SKM-1 treated with dmso at 0.1 percent for 144 hours (cell line): ENCODE data around the gene ATXN1.

Experiments used
- DNase-seq: peaks from one replicate; lab custom pipeline; 2025; ENCODE audit not compliant: unreplicated experiment; lab: John Stamatoyannopoulos, UW

The ATXN1 gene

DNA sequence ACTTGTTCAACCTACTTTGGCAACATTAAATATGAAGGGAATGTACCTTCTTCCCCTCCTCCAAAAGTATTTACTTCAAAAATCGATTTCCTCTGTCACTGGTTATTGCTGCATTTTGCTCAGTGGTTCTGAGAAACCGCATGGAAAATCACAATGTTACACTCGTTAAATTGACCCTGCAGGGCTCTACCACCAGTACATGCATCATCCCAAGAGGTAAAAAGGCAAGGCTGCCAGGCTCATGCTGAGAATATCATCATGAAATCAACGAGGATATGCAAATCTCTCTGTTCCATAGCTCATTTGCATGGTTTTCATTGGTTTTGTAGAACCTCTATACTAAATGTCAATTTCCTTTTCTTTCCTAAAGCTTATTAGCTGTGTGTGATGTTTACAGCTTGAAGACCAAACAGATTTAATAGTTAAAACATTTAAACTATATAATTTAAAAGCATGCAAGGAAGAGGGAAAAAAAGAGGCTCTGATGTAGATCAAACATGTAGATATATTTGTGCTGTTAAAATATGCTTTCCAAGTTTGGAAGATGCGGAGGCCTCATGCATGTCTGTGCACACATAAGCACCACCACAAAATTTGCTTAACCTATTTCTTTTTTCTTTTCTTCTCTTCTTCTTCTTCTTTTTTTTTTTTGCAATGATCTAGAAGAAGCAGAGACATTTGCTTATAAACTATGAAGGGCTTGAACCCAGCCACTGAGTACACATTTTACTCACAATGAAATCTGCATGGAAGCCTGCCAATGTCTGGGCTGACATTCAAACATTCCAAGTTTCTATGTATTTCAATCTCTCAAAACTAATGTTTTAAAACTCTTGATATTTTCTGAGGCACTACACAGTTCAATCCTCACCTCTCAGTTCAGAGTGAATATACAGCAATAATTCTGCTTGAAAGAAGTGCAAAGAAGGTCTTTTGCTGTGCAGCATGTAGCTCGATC lies 328.9 kb downstream of the ATXN1 start:
- DNase-seq, result no peak

DNA sequence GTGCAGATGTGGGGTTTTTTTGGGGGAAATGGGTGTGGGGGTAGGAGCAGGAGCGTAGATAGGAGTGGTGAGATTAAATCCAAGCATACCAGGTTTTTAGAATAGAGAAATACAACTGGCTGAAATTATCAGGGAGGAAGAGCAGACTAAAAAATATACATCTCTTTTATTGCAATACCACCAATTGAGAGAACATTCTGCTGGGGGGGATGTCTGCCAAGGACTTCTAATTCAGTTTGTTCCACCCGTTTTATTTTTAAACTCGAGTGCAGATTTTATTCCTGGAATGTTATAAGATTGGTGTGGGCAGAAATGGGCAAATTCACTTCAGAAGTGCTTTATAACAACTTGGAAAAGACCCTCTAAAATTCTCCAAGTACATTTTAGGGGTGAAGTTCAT lies 330.2 kb downstream of the ATXN1 start:
- DNase-seq, result no peak

DNA sequence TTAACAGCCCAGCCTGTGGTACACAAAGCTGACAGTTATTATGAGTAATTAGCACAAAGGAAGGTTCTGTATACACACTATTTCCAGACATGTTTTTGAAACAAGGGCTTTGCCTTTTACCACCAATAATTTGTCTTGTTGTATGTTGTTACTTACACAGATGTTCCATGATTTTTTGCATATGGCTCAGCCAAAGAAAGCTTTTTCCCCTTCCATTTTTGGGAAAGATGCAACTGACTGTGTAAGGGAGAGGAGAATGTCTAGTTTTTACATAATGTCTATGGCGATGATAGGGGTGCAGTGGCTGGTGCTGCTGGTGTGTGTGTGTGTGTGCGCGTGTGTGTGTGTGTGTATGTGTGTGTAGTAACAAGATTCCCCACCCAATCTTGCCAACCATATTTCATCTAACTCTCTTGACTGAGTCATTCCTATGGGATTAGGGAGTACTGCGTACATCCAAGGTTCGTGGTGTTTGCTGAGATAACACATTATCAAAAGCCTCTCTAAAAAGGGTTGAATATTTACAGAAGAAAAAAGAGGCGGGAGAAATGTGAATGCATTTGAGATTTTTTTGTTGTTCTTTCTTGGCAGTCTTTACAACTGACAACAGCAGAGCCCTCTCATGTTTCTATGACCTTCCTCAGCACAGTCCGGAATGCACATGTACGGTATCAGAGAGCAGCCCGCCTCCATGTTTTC lies 330.7 kb downstream of the ATXN1 start:
- DNase-seq, result no peak

DNA sequence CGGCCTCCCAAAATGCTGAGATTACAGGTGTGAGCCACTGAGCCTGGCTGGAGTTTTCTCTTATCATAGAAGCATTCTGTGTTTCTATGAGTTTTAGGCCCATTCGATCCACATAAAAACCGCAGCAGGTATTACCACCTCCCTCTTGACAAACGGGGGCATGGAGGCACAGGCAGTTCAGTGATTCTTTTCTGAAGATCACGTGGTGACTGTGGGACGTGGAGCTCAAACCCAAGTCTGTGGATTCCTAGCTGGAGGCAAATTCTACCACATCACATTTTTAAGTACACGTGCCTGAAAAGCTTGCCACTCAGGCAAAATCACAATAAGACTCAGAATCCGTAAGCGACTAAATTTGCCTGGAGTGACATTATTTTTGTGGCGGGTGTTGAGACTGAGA lies 331.6 kb downstream of the ATXN1 start:
- no peak for DNase-seq

DNA sequence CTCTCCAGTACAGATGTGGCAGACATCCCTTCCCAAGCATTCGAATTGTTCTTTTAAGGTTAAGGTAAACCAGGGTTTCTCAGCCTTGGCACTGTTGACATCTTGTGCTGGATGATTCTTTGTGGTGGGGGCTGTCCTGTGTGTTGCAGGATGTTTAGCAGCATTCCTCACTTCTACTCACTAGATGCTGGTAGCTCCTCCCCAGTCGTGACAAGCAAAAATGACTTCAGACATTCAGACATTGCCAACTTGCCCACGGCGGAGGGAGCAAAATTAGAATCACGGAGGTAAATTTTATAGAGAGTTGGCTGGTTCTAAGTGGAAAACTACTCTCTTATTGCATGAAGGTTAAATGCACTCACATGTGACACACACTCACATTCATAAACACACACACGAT lies 334.1 kb downstream of the ATXN1 start:
- no peak for DNase-seq

DNA sequence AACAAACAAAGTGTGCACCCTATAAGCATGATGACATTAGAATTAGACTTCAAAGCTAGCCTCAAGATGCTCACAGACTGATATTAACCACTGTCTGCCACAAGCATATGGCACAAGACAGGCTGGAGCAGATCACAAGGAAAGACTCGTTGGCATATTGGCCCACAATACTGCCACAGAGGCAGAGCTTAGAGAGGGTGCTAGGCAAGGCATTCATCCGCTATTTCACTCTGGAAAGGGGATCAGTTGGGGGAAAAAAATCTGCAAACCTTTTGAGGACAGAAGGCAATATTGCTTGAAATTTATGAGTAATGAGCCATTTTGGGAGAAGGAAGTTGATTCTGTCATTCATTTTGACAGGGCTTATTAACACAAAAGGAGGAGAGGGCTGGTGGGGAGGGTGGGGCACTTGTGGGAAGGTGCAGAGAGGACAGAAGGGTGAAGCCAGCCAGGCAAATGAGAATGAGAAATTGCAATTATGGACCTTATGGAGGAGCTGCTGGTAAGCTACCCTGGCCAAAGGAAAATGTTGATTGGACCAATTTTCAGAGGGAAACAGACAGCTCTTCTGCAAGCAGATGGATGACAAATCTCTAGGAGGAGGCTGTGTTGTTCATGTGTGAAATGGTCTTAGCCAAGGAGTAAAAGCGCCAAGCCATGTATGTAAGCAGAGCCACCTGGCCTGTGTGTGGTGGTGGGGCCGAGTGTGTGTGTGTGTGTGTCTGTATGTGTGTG lies 335.2 kb downstream of the ATXN1 start:
- DNase-seq, result no peak

DNA sequence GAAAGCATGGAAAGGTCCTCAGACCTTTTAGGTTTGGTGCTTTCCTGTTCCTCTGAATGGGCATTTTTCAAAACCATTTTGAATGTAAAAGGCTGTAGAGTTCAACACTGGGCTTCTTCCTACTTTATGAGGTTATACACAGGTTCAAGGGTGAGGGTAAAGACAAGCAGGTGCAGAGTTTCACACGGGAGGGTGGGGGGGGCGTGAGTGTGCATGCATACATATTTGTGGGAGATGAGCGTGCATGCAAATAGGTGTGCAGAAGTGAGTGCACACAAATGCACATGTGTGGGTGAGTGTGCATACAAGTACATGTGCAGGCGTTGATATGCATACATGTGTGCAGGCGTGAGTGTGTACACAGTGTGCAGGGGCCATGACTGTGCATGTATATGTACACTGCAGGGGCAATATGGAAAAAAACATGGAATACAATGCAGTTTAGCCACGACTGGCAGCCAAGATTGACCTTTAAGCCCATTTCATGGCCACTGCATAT lies 339.7 kb downstream of the ATXN1 start:
- DNase-seq, result no peak

DNA sequence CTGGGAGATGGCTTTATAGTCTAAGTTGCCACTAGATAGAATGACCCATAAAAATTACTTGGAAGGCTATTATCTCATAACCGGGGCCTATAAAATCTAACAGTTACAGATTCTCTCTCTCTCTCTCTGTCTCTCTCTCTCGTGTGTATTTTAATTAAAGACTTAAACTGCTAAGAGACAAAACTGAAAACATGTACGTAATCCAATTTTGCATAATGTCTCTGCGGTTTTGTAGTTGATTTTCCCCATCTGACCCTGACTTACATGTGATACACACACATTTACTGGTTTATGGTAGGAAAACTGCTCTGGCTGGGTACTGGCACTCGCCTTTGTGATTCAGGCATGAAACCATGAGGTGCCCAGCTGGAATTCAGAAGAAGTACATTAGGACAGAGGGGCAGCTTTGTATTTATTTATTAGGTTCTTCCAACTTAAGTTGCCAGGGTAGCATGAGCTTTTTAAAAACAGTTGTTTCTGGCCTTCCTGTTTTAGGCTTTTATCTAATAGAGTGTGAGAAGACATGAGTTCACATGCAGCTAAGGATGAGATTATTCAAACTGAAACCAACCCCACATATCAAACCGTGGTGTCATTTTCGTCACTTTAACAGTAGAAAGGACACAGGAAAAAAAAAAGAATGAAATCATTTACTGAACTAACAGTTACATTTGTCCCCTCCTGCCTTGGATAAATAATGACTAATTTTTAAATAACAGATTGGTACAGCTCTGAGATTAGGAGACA lies 340.4 kb downstream of the ATXN1 start:
- DNase-seq, result no peak

DNA sequence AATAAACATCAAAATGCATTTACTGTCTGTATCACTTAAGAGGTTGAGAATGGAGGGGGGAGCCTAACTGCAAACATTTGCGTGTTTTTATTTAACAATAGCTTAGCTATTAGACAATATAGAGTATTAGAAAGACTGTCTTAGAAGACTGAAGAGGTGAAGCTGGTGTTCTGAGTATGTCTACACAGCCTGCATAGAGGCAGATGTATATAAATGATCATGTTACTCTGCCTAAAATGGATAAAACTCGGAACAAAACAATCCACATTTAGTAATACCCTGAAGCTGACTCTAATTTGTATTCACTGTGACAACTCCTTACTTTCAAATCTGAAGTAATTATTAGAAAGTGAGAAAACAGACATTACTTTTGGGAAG lies 340.9 kb downstream of the ATXN1 start:
- no peak for DNase-seq

DNA sequence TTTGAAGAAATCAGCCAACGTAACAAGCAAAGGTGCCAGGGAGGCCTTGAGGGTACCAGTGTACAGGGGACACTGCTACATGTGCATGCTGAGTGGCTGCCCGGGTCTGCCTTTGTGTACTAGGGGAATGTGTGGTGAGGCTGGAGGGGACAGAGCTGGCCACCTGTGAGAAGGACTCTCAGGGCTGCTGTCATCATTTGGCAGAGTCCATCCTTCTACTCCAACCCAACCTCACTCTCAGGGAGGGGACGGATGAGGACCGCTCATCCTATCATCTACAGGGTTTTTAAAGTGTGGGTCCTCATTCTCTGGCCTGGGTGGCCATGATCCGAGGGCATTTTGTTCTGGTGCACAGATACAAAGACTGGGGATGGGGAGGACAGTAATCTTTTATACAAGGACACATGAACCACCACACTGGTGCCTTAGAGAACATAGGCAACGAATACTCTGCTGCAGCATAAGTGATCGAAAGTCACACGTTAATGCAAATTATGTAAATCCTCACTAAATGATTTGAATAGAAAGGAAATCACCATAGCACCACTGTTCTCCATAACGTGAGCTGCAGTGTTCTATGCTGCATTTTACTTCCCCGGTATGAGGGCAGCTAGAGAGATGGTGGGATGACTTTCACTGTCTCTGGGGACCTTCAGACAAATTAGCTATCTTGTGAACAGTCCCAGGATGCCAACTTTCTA lies 341.5 kb downstream of the ATXN1 start:
- DNase-seq, result no peak

DNA sequence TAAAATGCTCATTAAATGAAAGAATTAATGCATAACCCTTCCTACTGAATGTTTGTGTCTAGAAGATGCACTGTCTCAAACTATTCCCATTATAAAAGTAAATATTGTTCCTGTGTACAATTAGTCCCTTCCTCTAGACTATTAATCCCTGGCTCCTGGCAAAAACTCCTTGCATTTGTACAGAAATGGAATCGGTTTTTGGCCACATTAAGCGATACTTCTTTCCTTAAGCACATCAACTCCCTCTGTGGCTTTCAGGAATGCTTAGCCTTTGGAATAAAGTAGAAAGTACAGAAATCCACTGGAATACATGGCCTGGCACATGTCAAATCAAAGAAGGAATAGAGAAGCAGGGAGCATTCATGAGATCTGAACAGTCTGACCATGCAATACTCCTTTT lies 343.1 kb downstream of the ATXN1 start:
- no peak for DNase-seq

DNA sequence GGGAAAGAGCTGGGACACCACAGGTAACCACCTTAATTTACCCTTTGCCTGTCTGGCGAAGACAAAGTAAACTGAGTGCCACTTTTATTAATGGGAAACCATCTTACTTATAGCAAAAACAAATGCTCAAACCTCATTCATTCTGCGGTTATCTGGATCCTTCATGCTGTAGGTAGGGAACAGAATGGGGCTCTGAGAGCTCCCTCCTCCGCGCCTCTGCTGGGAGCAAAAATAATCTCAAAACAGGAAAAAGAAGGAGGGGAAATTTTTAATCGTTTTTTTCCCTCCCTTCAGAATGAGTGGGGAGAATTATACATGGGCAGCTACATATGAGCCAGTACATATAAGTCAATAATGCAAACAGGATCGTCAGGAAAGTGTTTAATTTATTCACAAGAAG lies 345.6 kb downstream of the ATXN1 start:
- DNase-seq, result no peak

DNA sequence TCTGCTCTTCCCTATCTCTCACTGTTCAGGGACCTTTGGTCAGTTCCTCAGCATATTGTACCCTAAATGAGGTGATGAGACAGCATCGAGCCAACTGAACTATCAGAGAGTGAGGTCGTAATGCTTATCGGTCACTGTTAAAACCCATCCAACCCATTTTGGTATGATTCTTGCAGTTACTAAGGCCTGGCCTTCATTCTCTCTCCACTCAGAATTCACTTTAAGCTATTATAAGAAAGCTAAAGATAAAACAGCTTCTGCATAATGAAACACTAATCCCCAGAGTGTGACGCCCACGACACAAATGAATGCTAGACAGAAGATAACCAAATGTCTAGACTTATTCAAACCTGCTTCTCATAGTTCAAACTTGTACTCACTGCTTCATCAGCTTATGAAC lies 347.1 kb downstream of the ATXN1 start:
- no peak for DNase-seq

DNA sequence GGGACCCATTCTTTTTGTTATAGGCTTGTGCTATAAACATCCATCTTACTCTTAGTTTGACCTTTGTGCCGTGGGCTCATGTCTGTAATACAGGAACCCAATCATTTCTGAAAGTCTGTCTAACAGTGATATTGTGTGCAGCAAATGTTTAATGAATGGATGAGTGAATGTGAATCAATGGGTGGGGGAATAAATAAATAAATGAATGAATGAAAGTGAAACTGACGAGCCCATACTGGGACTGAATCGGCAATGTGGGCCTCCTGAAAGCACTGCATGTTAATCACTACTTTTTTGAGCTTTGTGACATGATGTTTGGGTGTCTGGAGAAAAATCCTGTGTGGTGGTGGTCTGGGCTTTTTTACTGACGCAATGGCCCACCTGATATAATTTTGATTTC lies 347.9 kb downstream of the ATXN1 start:
- DNase-seq, result no peak

DNA sequence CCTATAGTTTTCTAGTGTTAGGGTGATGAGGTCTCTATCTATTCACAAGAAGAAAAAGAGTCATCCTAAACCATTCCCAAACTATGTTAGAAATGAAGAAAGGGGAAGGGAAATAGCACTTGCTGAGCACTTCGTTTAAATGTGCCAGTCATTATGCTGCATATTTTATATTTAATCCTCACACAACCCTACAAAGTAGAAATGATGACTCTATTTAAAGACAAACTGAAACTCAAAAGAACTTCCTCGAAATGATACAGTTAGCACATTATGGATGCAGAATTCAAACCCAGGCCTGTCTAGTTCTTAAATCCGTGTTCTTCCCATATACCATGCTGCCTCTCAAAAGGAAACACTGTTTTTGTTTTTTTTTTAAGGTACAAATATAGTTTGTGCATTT lies 348.3 kb downstream of the ATXN1 start:
- DNase-seq, result no peak

DNA sequence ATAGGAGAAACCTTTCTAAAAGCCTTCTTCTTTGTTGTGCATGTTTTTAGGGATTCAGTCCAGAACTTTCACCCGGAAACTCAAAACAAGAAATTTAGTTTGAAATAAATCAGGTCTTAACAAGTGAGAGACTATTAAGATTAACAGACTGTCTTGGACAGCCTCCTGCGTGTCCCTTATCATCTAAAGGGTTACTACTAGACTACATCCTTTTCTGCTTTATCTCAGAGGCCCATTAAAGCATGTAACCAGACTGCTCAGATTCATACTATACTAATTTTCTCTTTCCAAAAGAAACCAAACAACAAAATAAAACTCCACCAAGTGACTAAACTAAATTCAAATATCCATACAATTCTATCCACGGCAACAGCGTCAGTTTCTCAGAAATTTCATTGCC lies 349.1 kb downstream of the ATXN1 start:
- no peak for DNase-seq

DNA sequence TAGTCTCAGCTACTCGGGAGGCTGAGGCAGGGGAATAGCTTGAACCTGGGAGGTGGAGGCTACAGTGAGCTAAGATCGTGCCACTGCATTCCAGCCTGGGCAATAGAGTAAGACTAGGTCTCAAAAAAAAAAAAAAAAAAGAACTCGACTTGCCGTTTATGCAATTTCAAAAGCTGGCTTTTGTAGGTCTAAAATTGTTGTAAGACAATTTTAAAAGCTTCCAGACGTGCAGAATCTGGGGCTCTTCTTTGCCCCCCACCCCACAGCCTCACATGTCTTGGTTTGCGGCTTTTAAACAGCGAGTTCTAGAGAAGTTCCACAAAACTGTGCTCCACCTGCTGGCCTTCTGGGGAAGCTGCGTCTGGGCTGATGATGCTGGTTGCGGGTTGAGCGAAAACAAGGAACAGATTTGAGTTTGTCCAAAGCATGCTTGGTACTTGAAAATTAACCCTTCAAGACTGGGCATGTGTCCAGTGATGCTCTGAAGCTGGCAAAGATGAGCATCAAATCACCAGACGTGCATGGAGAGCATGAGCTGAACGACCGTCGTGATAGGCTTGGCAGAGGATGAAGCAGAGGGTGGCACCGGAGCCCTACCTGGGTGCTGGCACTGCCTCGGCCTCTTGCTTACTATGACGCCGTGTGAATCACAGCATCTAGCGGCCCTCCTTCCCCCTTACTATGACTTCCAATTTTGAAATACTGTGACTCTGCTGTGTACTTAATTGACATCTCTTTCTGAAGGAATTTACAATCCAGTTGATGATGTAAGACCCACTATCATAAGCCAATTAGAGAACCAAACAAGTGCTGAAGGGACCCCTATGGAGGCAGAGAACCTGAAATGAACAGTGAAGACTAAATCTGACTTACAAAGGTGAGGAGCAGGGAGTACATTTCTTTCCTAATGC lies 351.5 kb downstream of the ATXN1 start:
- DNase-seq, result peak; percentile 44

DNA sequence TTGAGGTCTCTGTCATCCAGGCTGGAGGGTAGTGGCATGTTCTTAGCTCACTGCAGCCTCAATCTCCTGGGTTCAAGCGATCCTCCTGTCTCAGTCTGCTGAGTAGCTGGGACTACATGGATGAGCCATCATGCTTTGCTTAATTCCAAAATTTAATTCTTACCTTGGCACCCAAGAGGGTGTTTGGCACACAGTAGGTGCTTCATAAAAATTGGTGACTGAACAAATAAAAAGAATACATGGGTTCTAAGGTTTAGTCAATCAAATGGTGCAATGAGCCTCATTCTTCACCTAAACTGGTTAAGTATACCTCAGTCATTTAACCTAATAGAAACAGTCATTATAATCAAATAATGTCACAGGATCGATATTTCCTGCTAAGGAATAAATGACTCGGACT lies 352.5 kb downstream of the ATXN1 start:
- DNase-seq, result no peak

DNA sequence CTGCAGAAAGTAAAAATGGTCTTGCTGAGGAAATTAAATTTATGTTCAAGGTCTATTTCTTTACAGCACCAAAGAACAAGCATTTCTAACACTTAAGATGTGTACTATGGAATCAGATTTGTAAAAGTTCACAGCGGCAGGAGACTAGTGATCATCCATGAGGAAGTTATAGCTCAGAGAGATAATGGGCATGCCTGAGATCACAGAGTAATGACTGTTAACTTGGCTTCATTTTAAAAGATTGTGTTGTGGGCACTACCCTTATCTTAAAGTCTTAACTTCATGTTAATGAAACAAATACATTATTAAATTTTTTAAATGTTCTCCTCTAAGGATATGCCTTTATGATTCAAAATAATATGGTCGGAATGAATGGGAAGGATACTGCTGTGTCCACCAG lies 354.3 kb downstream of the ATXN1 start:
- no peak for DNase-seq
